Memory B cell (primary cell): ENCODE results near the gene CLDN24.

ENCODE experiments used
- ATAC-seq: fragments of 150-1000 bp; cut with Tn5 transposase; 2 replicates; pipeline ENCODE4 v1.10.0; 2021; ENCODE audit warnings: low read depth, mild to moderate bottlenecking, moderate library complexity
- DNase-seq, 2 donors: peaks; one replicate each; pipeline ENCODE4 v3.0.0; 2022; ENCODE audit warnings: low spot score in 2 of 2
- H3K27ac Mint-ChIP-seq: one replicate; pipeline ENCODE4 v1.8.0; 2022; ENCODE audit warnings: mild to moderate bottlenecking, moderate library complexity, mixed read lengths
- H3K27me3 Mint-ChIP-seq: one replicate; pipeline ENCODE4 v1.8.0; 2022; ENCODE audit warnings: mixed read lengths
- H3K36me3 Mint-ChIP-seq: one replicate; pipeline ENCODE4 v1.8.0; 2022; ENCODE audit warnings: mild to moderate bottlenecking, mixed read lengths
- H3K4me1 Mint-ChIP-seq: one replicate; pipeline ENCODE4 v1.8.0; 2022; ENCODE audit warnings: mixed read lengths
- H3K4me3 Mint-ChIP-seq: one replicate; pipeline ENCODE4 v1.8.0; 2022; ENCODE audit warnings: mild to moderate bottlenecking, moderate library complexity, mixed read lengths
- H3K9me3 Mint-ChIP-seq: one replicate; pipeline ENCODE4 v1.8.0; 2022; ENCODE audit warnings: mixed read lengths

Gene CLDN24

GRCh38 chr4:183353557-183353956 is 31.3 kb upstream of the CLDN24 start:
- H3K27me3 Mint-ChIP-seq, result peaks cover 14% of the 10 kb centered on the region
- no peak overlapping the region for H3K27ac Mint-ChIP-seq
- no peaks in the 10 kb centered on the region for H3K9me3 Mint-ChIP-seq
- H3K4me3 Mint-ChIP-seq, result no peak overlapping the region
- no peak for DNase-seq
- no peaks in the 10 kb centered on the region for H3K4me1 Mint-ChIP-seq
- H3K36me3 Mint-ChIP-seq, result no peaks in the 10 kb centered on the region
- ATAC-seq, result no peak

GRCh38 chr4:183352546-183352945 is 30.3 kb upstream of the CLDN24 start:
- no peak overlapping the region for H3K4me3 Mint-ChIP-seq
- H3K27me3 Mint-ChIP-seq, result peaks cover 14% of the 10 kb centered on the region
- no peaks in the 10 kb centered on the region for H3K36me3 Mint-ChIP-seq
- ATAC-seq (no peak), DNase-seq (no peak)
- no peaks in the 10 kb centered on the region for H3K4me1 Mint-ChIP-seq
- H3K27ac Mint-ChIP-seq, result no peak overlapping the region
- no peaks in the 10 kb centered on the region for H3K9me3 Mint-ChIP-seq

- H3K27me3 Mint-ChIP-seq, result peaks cover 8% of the 10 kb centered on the region
- H3K9me3 Mint-ChIP-seq, result no peaks in the 10 kb centered on the region
- H3K4me1 Mint-ChIP-seq, result no peaks in the 10 kb centered on the region
- H3K4me3 Mint-ChIP-seq, result no peak overlapping the region
- DNase-seq (no peak), ATAC-seq (no peak)
- H3K27ac Mint-ChIP-seq, result no peak overlapping the region
- H3K36me3 Mint-ChIP-seq, result no peaks in the 10 kb centered on the region
Measured at GRCh38 chr4:183350317-183351071, 28.3 kb upstream of the CLDN24 start.

DNA sequence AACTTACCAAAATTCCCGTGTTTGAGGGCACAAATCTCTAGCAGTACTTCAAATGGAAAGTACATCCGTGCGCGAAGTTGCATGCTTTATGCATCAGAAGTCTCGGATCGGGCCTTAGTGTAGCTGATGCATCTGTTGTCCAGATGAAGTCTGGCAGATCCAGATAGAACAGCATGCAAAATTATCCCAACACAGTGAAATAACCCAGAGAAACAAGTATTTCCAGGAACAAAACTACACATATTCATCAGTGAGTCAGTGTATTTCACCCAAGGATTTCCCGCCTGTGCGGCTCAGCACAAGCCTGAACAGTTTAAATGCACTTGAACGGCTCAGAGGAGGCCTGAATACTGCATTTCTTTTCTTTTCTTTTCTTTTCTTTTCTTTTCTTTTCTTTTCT is 27.4 kb upstream of the CLDN24 start:
- H3K4me3 Mint-ChIP-seq, result no peak overlapping the region
- peaks cover 11% of the 10 kb centered on the region for H3K27me3 Mint-ChIP-seq
- H3K9me3 Mint-ChIP-seq, result no peaks in the 10 kb centered on the region
- H3K36me3 Mint-ChIP-seq, result no peaks in the 10 kb centered on the region
- H3K27ac Mint-ChIP-seq, result no peak overlapping the region
- no peak for ATAC-seq
- no peak for DNase-seq
- H3K4me1 Mint-ChIP-seq, result no peaks in the 10 kb centered on the region

- ATAC-seq (no peak), DNase-seq (no peak)
- Mint-ChIP-seq H3K9me3 (no peaks in the 10 kb centered on the region), H3K27me3 (peaks cover 11% of the 10 kb centered on the region), H3K36me3 (no peaks in the 10 kb centered on the region), H3K4me1 (no peaks in the 10 kb centered on the region), H3K27ac (no peak overlapping the region), H3K4me3 (no peak overlapping the region)
Measured at GRCh38 chr4:183348706-183349659, 26.8 kb upstream of the CLDN24 start.

DNA sequence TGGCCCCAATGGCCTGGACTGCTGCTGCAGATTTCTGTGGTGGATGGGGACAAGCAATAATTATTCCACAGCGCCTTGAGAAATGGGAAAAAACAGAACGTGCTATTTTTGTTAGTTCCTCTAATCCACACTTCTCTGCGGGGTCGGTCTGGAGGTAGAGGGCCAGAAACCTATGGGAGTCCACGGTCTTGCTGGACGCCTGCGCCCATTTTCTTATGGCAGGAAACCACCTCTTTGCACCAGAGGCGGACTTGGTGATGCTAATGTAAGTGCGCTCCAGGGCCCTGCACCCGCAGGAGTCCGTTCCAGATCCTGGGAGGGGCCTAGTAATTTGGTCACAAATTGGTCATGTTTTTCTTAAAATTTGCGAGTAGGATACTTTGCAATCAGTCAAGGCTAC is 25.9 kb upstream of the CLDN24 start:
- no peak overlapping the region for H3K4me3 Mint-ChIP-seq
- ATAC-seq (no peak), DNase-seq (no peak)
- no peaks in the 10 kb centered on the region for H3K36me3 Mint-ChIP-seq
- peaks cover 11% of the 10 kb centered on the region for H3K27me3 Mint-ChIP-seq
- H3K9me3 Mint-ChIP-seq, result no peaks in the 10 kb centered on the region
- H3K4me1 Mint-ChIP-seq, result no peaks in the 10 kb centered on the region
- no peak overlapping the region for H3K27ac Mint-ChIP-seq

DNA sequence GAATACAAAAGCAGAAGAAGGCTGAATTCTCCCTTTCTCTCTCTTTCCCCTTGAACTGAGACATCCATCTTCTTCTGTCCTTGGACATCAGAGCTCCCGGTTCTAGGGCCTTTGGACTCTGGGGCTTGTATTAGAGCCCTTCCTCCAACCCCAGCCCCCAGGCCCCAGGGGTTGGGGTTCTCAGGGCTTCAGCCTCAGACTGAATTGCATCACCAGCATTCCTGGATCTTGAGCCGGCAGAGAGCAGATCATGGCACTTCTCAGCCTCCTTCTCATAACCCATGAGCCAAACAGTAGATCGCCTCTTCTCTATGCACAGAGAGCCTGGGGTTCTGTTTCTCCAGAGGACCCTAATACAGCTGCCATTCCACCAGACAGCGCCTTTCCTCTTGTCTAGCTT is 25.3 kb upstream of the CLDN24 start:
- H3K4me1 Mint-ChIP-seq, result no peaks in the 10 kb centered on the region
- no peak overlapping the region for H3K27ac Mint-ChIP-seq
- no peak for ATAC-seq
- H3K4me3 Mint-ChIP-seq, result no peak overlapping the region
- H3K36me3 Mint-ChIP-seq, result no peaks in the 10 kb centered on the region
- H3K9me3 Mint-ChIP-seq, result no peaks in the 10 kb centered on the region
- no peak for DNase-seq
- peaks cover 11% of the 10 kb centered on the region for H3K27me3 Mint-ChIP-seq

- no peaks in the 10 kb centered on the region for H3K9me3 Mint-ChIP-seq
- peaks cover 11% of the 10 kb centered on the region for H3K27me3 Mint-ChIP-seq
- no peak overlapping the region for H3K4me3 Mint-ChIP-seq
- no peaks in the 10 kb centered on the region for H3K4me1 Mint-ChIP-seq
- H3K36me3 Mint-ChIP-seq, result no peaks in the 10 kb centered on the region
- H3K27ac Mint-ChIP-seq, result no peak overlapping the region
- no peak for DNase-seq
- ATAC-seq, result no peak
Measured at GRCh38 chr4:183347146-183347545, 24.9 kb upstream of the CLDN24 start.

DNA sequence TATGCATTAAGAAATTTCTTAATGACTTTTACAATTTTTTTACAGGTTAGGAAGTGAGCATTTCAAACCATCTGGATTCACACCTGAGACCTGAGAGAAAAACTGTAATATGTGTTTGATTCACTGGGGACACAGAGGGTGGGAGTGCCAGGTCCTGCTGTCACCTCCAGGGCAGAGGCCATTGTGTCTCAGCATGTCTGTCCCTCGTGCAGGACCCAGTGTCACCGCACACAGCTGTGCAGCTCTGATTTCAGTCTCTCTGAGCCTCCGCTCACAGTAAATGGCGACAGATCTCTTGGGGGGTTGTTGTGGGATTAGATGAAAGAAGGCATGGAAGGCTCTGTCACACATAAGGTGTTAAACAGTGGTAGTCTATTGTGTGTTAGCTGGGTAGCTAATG is 23.0 kb upstream of the CLDN24 start:
- DNase-seq (no peak), ATAC-seq (no peak)
- H3K9me3 Mint-ChIP-seq, result no peaks in the 10 kb centered on the region
- H3K27me3 Mint-ChIP-seq, result peaks cover 8% of the 10 kb centered on the region
- H3K27ac Mint-ChIP-seq, result no peak overlapping the region
- no peaks in the 10 kb centered on the region for H3K4me1 Mint-ChIP-seq
- no peak overlapping the region for H3K4me3 Mint-ChIP-seq
- H3K36me3 Mint-ChIP-seq, result no peaks in the 10 kb centered on the region

GRCh38 chr4:183344523-183345255 is 22.5 kb upstream of the CLDN24 start:
- ATAC-seq, result no peak
- no peaks in the 10 kb centered on the region for H3K4me1 Mint-ChIP-seq
- no peaks in the 10 kb centered on the region for H3K9me3 Mint-ChIP-seq

DNA sequence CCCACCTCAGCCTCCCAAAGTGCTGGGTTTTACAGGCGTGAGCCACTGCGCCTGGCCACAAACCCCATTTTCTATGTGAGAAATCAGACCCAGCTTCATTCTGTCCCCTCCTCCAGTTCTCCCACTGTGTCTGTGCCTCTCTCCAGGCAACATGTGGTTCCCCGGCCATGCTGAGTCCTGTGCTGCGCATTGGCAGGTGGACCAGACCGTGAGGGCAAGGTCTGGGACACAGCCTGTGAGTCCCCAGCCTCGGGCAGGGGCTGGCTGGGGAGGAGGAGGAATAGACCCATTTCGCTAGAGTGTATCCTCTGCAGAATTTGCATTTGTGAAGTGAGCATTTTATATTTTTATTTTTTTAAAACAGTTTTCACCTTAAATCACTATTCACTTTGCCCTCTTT is 21.5 kb upstream of the CLDN24 start:
- Mint-ChIP-seq H3K27ac (no peak overlapping the region), H3K27me3 (peaks cover 8% of the 10 kb centered on the region), H3K4me1 (no peaks in the 10 kb centered on the region), H3K4me3 (no peak overlapping the region), H3K9me3 (no peaks in the 10 kb centered on the region), H3K36me3 (no peaks in the 10 kb centered on the region)
- ATAC-seq (no peak), DNase-seq (no peak)

More at GRCh38 chr4:183344523-183345255, 22.5 kb upstream of the CLDN24 start:
- Mint-ChIP-seq H3K27me3 (peaks cover 8% of the 10 kb centered on the region), H3K4me3 (no peak overlapping the region), H3K27ac (no peak overlapping the region), H3K36me3 (no peaks in the 10 kb centered on the region)
- no peak for DNase-seq

GRCh38 chr4:183342541-183343533 is 20.6 kb upstream of the CLDN24 start:
- Mint-ChIP-seq H3K4me3 (no peak overlapping the region), H3K9me3 (no peaks in the 10 kb centered on the region), H3K27me3 (peaks cover 5% of the 10 kb centered on the region), H3K27ac (no peak overlapping the region), H3K4me1 (no peaks in the 10 kb centered on the region), H3K36me3 (no peaks in the 10 kb centered on the region)
- no peak for ATAC-seq
- no peak for DNase-seq

DNA sequence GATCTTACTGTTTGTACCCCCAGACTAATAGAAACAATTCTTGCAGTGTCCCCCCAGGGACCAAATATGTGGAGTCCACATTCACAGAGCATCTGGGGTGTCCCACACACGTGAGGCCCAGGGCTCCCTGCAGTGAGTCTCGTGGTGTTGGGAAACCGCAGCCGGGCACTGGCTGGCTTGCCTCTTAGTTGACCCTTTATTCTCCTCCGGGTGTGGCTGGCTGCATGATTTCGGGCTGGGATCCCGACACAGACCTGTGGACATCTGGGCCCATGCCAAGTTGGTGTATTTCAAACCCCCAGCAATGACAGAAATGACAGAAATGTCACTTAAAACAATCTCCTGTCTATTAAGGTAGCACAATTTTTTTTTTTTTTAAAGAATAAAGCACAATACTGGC is 15.6 kb upstream of the CLDN24 start:
- Mint-ChIP-seq H3K27me3 (peaks cover 12% of the 10 kb centered on the region), H3K36me3 (no peaks in the 10 kb centered on the region), H3K9me3 (peaks cover 3% of the 10 kb centered on the region), H3K4me3 (no peak overlapping the region), H3K4me1 (no peaks in the 10 kb centered on the region), H3K27ac (no peak overlapping the region)
- DNase-seq, result no peak
- no peak for ATAC-seq
